Cardiac septum (tissue), 1 donor: ENCODE results near the gene FAM20C. TPM values are rescaled to one million over a fixed set of nuclear protein-coding genes. Genes with fewer than 3 reads are reported as not detected.

ENCODE experiments used
- DNase-seq: peaks from one replicate; pipeline ENCODE4 v3.0.0-alpha.2; 2020; ENCODE audit warnings: low spot score
- intact Hi-C: fragments of 100-400 bp; cut with DNase I; formaldehyde crosslinking; loops from one replicate; pipeline ENCODE4 v1.14.0; 2022
- long read RNA-seq: library from polyadenylated mRNA; unstranded; transcript quantifications from one replicate; pipeline ENCODE4 v2.0.0, GENCODE V29; 2021
- total RNA-seq: library from RNA; stranded (reverse); fragmentation: NEBNext Ultra II Directional; extraction: Animal tissue kit (Norgen Biotek cat#: 25700); gene quantifications from one replicate; pipeline ENCODE4 v1.2.1, GENCODE V29; 2021
- donor health status: DM: no; HTN: no; CAD: no.

Gene FAM20C
- total RNA-seq = 30.2 TPM
- long read RNA-seq, transcript FAM20C-201 (10 exons, 2,751 nt) = major isoform, 49 of 69 reads
- long read RNA-seq, partial matches to known transcripts = 9 of 69 reads
- long read RNA-seq, other reads (novel, unspliced or antisense) = 9 of 69 reads

GRCh38 chr7:191981-192649 lies at the start of gene FAM20C:
Gene FAM20C, plus strand, starts transcription at chr7:192571. Its CDS starts 629 bp downstream, at chr7:193200.
- intact Hi-C loops = loop anchor here (2.0 to 5.0 kb wide), 2 partner anchors 40 to 41 kb away; no protein-coding TSS in a partner anchor
- DNase-seq = peak; percentile 89

- DNase-seq = no peak
- intact Hi-C loops = loop anchor here (5.0 kb wide), 1 partner anchor 89 kb away; no protein-coding TSS in a partner anchor
Measured at GRCh38 chr7:143145-143751, 49.1 kb upstream of the FAM20C start.

GRCh38 chr7:143811-144453 lies 48.4 kb upstream of the FAM20C start:
- DNase-seq = no peak
- intact Hi-C loops = loop anchor here (5.0 kb wide), 1 partner anchor 88 kb away; no protein-coding TSS in a partner anchor

- intact Hi-C loops = loop anchor here (5.0 kb wide), 1 partner anchor 88 kb away; no protein-coding TSS in a partner anchor
- DNase-seq = no peak
Measured at GRCh38 chr7:144454-144826, 47.9 kb upstream of the FAM20C start.

- intact Hi-C loops = no loop called here
Measured at GRCh38 chr7:145863-146262, 46.5 kb upstream of the FAM20C start.

GRCh38 chr7:148543-148931 lies 43.8 kb upstream of the FAM20C start:
- intact Hi-C loops = no loop called here
- DNase-seq = no peak

More at GRCh38 chr7:145863-146262, 46.5 kb upstream of the FAM20C start:
- no peak for DNase-seq

- DNase-seq = peak; percentile 98
- intact Hi-C loops = no loop called here
Measured at GRCh38 chr7:148932-149790, 43.2 kb upstream of the FAM20C start.

GRCh38 chr7:149791-150636 lies 42.4 kb upstream of the FAM20C start:
- DNase-seq = no peak
- intact Hi-C loops = loop anchor here (2.0 kb wide), 1 partner anchor 43 kb away; the partner anchor contains the start of gene FAM20C

GRCh38 chr7:150811-151221 lies 41.6 kb upstream of the FAM20C start:
- DNase-seq = no peak

GRCh38 chr7:151346-152050 lies 40.9 kb upstream of the FAM20C start:
- intact Hi-C loops = loop anchor here (2.0 kb wide), 1 partner anchor 41 kb away; the partner anchor contains the start of gene FAM20C
- DNase-seq = no peak

More at GRCh38 chr7:150811-151221, 41.6 kb upstream of the FAM20C start:
- intact Hi-C loops = loop anchor here (2.0 kb wide), 1 partner anchor 42 kb away; the partner anchor contains the start of gene FAM20C

- no peak for DNase-seq
- intact Hi-C loops = no loop called here
Measured at GRCh38 chr7:152702-153391, 39.5 kb upstream of the FAM20C start.

GRCh38 chr7:153604-154003 lies 38.8 kb upstream of the FAM20C start:
- intact Hi-C loops = no loop called here
- no peak for DNase-seq

GRCh38 chr7:154096-154799 lies 38.1 kb upstream of the FAM20C start:
- intact Hi-C loops = no loop called here

GRCh38 chr7:155469-155900 lies 36.9 kb upstream of the FAM20C start:
- DNase-seq = no peak
- intact Hi-C loops = no loop called here

More at GRCh38 chr7:154096-154799, 38.1 kb upstream of the FAM20C start:
- DNase-seq = no peak

- DNase-seq = no peak
- intact Hi-C loops = no loop called here
Measured at GRCh38 chr7:156111-157007, 36.0 kb upstream of the FAM20C start.

- no peak for DNase-seq
- intact Hi-C loops = no loop called here
Measured at GRCh38 chr7:157008-157310, 35.4 kb upstream of the FAM20C start.
